HG03354 (cell line): ENCODE measurements around the gene P2RY6.

Experiments used
- ATAC-seq: cut with Tn5 transposase; IDR thresholded peaks from one replicate; pipeline ENCODE4 v1.9.1; 2021; ENCODE audit warnings: mild to moderate bottlenecking; ENCODE audit not compliant: unreplicated experiment, poor library complexity, severe bottlenecking

Gene P2RY6

GRCh38 chr11:73236205-73236765 is 35.9 kb upstream of the P2RY6 start:
- ATAC-seq: no peak

GRCh38 chr11:73236854-73237253 is 35.3 kb upstream of the P2RY6 start:
- no peak for ATAC-seq

- no peak for ATAC-seq
Measured at GRCh38 chr11:73237471-73238290, 34.5 kb upstream of the P2RY6 start.

GRCh38 chr11:73239111-73239521 is 33.0 kb upstream of the P2RY6 start:
- ATAC-seq: no peak

- ATAC-seq: no peak
Measured at GRCh38 chr11:73239571-73240189, 32.5 kb upstream of the P2RY6 start.

GRCh38 chr11:73240190-73240781 is 31.9 kb upstream of the P2RY6 start:
- ATAC-seq: no peak

- no peak for ATAC-seq
Measured at GRCh38 chr11:73241300-73241699, 30.8 kb upstream of the P2RY6 start.

- peak; percentile 82 for ATAC-seq
Measured at GRCh38 chr11:73242251-73243092, 29.7 kb upstream of the P2RY6 start.

GRCh38 chr11:73243093-73243485 is 29.0 kb upstream of the P2RY6 start:
- ATAC-seq: no peak

GRCh38 chr11:73244589-73245240 is 27.4 kb upstream of the P2RY6 start:
- no peak for ATAC-seq

GRCh38 chr11:73245461-73245860 is 26.7 kb upstream of the P2RY6 start:
- ATAC-seq: no peak

GRCh38 chr11:73246303-73246702 is 25.8 kb upstream of the P2RY6 start:
- ATAC-seq: no peak

- ATAC-seq: no peak
Measured at GRCh38 chr11:73248526-73249185, 23.5 kb upstream of the P2RY6 start.

- peak; percentile 78 for ATAC-seq
Measured at GRCh38 chr11:73249304-73249703, 22.8 kb upstream of the P2RY6 start.

- no peak for ATAC-seq
Measured at GRCh38 chr11:73249853-73250783, 22.0 kb upstream of the P2RY6 start.

- ATAC-seq: no peak
Measured at GRCh38 chr11:73252577-73253191, 19.5 kb upstream of the P2RY6 start.

- ATAC-seq: no peak
Measured at GRCh38 chr11:73257342-73258103, 14.6 kb upstream of the P2RY6 start.
